Suprapubic skin (tissue), 4 donors: ENCODE measurements around the gene LITAFD.

Source experiments
- EP300 ChIP-seq: sonication (generic); formaldehyde crosslinking; IDR thresholded peaks from one replicate; pipeline ENCODE4 v1.6.1; 2017; ENCODE audit warnings: antibody characterized with exemption
- POLR2A ChIP-seq, 2 donors: fragments of 450-650 bp; IDR thresholded peaks; one replicate each; pipeline ENCODE4 v1.6.1; 2017; ENCODE audit warnings: antibody characterized with exemption in 2 of 2, mild to moderate bottlenecking in 2 of 2, moderate library complexity in 2 of 2
- POLR2AphosphoS5 ChIP-seq, 3 donors: sonication (generic); formaldehyde crosslinking; IDR thresholded peaks; one replicate each; pipeline ENCODE4 v1.6.1; 2017; ENCODE audit warnings: antibody characterized with exemption in 3 of 3
- TF ChIP-seq, protein P1 (sequence below), 2 donors: fragments of 200-600 bp in 1 of 2; fragments of 450-650 bp in 1 of 2; sonication (generic) in 1 of 2; IDR thresholded peaks; one replicate each; pipeline ENCODE4 v1.5.1; 2016 to 2019; ENCODE audit warnings: antibody characterized with exemption in 2 of 2, mild to moderate bottlenecking in 1 of 2, moderate library complexity in 1 of 2

DNA sequence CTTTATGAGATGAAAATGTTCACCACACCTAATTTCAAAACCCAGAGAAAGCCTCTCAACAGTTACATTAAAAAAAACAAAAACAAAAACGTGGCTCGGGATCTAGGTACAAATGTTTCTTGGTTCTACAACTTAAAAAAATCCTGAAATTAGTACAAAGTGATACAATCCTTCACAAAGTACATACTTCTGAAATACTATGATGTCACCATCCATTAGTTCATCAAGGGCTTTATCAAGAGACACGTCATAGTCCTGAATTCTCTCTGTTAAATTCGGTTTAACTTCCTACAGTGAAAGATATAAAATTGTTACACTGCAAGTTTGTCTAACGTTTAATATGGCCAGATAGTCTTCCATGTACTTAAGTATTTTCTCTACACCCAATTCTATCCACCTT is 18.2 kb downstream of the LITAFD start:
- TF ChIP-seq, protein P1, sequence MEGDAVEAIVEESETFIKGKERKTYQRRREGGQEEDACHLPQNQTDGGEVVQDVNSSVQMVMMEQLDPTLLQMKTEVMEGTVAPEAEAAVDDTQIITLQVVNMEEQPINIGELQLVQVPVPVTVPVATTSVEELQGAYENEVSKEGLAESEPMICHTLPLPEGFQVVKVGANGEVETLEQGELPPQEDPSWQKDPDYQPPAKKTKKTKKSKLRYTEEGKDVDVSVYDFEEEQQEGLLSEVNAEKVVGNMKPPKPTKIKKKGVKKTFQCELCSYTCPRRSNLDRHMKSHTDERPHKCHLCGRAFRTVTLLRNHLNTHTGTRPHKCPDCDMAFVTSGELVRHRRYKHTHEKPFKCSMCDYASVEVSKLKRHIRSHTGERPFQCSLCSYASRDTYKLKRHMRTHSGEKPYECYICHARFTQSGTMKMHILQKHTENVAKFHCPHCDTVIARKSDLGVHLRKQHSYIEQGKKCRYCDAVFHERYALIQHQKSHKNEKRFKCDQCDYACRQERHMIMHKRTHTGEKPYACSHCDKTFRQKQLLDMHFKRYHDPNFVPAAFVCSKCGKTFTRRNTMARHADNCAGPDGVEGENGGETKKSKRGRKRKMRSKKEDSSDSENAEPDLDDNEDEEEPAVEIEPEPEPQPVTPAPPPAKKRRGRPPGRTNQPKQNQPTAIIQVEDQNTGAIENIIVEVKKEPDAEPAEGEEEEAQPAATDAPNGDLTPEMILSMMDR (IDR thresholded peaks at IDR 0.05), result no peak
- TF ChIP-seq POLR2A (IDR thresholded peaks at IDR 0.05) (no peak), EP300 (no peak), POLR2AphosphoS5 (IDR thresholded peaks at IDR 0.05) (no peak)
